Hepatocyte (in vitro differentiated cells): ENCODE data around the gene DBT. TPM values are rescaled to one million over a fixed set of nuclear protein-coding genes. Genes with fewer than 3 reads are reported as not detected.

Source experiments
- DNase-seq: peaks from one replicate; pipeline ENCODE4 v3.0.0-alpha.2; 2016; ENCODE audit warnings: low spot score
- H2AFZ ChIP-seq: fragments of 200-600 bp; sonication (generic); 2 replicates; pipeline ENCODE4 v1.6.0; 2016; ENCODE audit warnings: antibody characterized with exemption, mild to moderate bottlenecking
- H3K27ac ChIP-seq: fragments of 200-600 bp; sonication (generic); 2 replicates; pipeline ENCODE4 v1.5.1; 2016; ENCODE audit warnings: mild to moderate bottlenecking
- H3K27me3 ChIP-seq: fragments of 200-600 bp; sonication (generic); 2 replicates; pipeline ENCODE4 v1.6.1; 2016
- H3K36me3 ChIP-seq: fragments of 200-600 bp; sonication (generic); replicated peaks from 2 replicates; pipeline ENCODE4 v1.5.1; 2016; ENCODE audit warnings: low read depth; ENCODE audit not compliant: insufficient read depth
- H3K4me1 ChIP-seq: fragments of 200-600 bp; sonication (generic); 2 replicates; pipeline ENCODE4 v1.5.1; 2016; ENCODE audit warnings: mild to moderate bottlenecking, moderate library complexity; ENCODE audit not compliant: insufficient read depth
- H3K4me2 ChIP-seq: fragments of 200-600 bp; sonication (generic); 2 replicates; pipeline ENCODE4 v1.6.0; 2016
- H3K4me3 ChIP-seq: fragments of 200-600 bp; sonication (generic); 2 replicates; pipeline ENCODE4 v1.5.1; 2016; ENCODE audit warnings: mild to moderate bottlenecking
- H3K79me2 ChIP-seq: fragments of 200-600 bp; sonication (generic); 2 replicates; pipeline ENCODE4 v1.6.0; 2017; ENCODE audit warnings: mild to moderate bottlenecking
- H3K9me2 ChIP-seq: fragments of 200-600 bp; sonication (generic); replicated peaks from 2 replicates; pipeline ENCODE4 v1.6.0; 2017; ENCODE audit warnings: mild to moderate bottlenecking; ENCODE audit not compliant: insufficient read depth
- H3K9me3 ChIP-seq: fragments of 200-600 bp; sonication (generic); 2 replicates; pipeline ENCODE4 v1.5.1; 2016; ENCODE audit warnings: low read depth, mild to moderate bottlenecking
- H4K20me1 ChIP-seq: fragments of 200-600 bp; sonication (generic); 2 replicates; pipeline ENCODE4 v1.6.0; 2016; ENCODE audit warnings: mild to moderate bottlenecking; ENCODE audit not compliant: insufficient read depth, poor library complexity, severe bottlenecking
- CTCF ChIP-seq: fragments of 200-600 bp; sonication (generic); IDR thresholded peaks from 2 replicates; pipeline ENCODE4 v1.5.1; 2016; ENCODE audit warnings: antibody characterized with exemption, mild to moderate bottlenecking; ENCODE audit not compliant: poor library complexity
- EZH2 ChIP-seq: fragments of 200-600 bp; sonication (generic); IDR thresholded peaks from 2 replicates; pipeline ENCODE4 v1.6.1; 2016; ENCODE audit warnings: antibody characterized with exemption, mild to moderate bottlenecking, borderline replicate concordance
- EZH2phosphoT487 ChIP-seq: fragments of 200-600 bp; sonication (generic); IDR thresholded peaks from one replicate; pipeline ENCODE4 v1.6.1; 2018; ENCODE audit warnings: antibody characterized with exemption, mild to moderate bottlenecking, low read depth, moderate library complexity; ENCODE audit not compliant: unreplicated experiment, severe bottlenecking
- WGBS: methylation state at CpG from one replicate; pipeline ENCODE4 v1.1.6; 2016; ENCODE audit warnings: low lambda C conversion rate; ENCODE audit errors: missing lambda C conversion rate; 5-methylcytosine and 5-hydroxymethylcytosine counted together
- polyA plus RNA-seq: library from polyadenylated mRNA; unstranded; fragments of >200 nt; fragmentation: Nextera tagmentation; extraction: Ambion mirVana; gene quantifications from 2 replicates; pipeline ENCODE4 v1.2.1, GENCODE V29; 2016
- total RNA-seq: library from RNA; depleted of rRNA; stranded (reverse); fragments of >200 nt; gene quantifications from 2 replicates; pipeline ENCODE4 v1.2.3, GENCODE V29; 2014

The DBT gene
- total and polyA plus RNA-seq, 2 experiments from 2014 or later: 9.2 to 11.8 TPM

GRCh38 chr1:100232156-100232555 lies 17.5 kb downstream of the DBT start:
- no peaks in the 10 kb centered on the region for H3K27me3 ChIP-seq
- H3K79me2 ChIP-seq: no peaks in the 10 kb centered on the region
- H3K9me2 ChIP-seq: no peaks in the 10 kb centered on the region
- DNase-seq: no peak
- 97% methylated on average over 1 of the region's 1 CpG for WGBS
- H2AFZ ChIP-seq: no peak overlapping the region
- no peaks in the 10 kb centered on the region for H3K4me1 ChIP-seq
- TF ChIP-seq EZH2phosphoT487 (no peak), CTCF (no peak), EZH2 (no peak)
- H3K4me2 ChIP-seq: no peak overlapping the region
- H3K27ac ChIP-seq: no peak overlapping the region
- no peaks in the 10 kb centered on the region for H3K36me3 ChIP-seq
- H3K4me3 ChIP-seq: no peak overlapping the region
- no peaks in the 10 kb centered on the region for H4K20me1 ChIP-seq
- no peaks in the 10 kb centered on the region for H3K9me3 ChIP-seq

- no peaks in the 10 kb centered on the region for H3K36me3 ChIP-seq
- no peak overlapping the region for H3K4me3 ChIP-seq
- no peaks in the 10 kb centered on the region for H3K4me1 ChIP-seq
- H3K27ac ChIP-seq: no peak overlapping the region
- no peaks in the 10 kb centered on the region for H3K79me2 ChIP-seq
- no peak overlapping the region for H2AFZ ChIP-seq
- no peaks in the 10 kb centered on the region for H3K9me2 ChIP-seq
- 97% methylated on average over 2 of the region's 2 CpGs for WGBS
- no peaks in the 10 kb centered on the region for H4K20me1 ChIP-seq
- H3K4me2 ChIP-seq: no peak overlapping the region
- no peak for DNase-seq
- no peaks in the 10 kb centered on the region for H3K9me3 ChIP-seq
- TF ChIP-seq CTCF (no peak), EZH2phosphoT487 (no peak)
- H3K27me3 ChIP-seq: no peaks in the 10 kb centered on the region
Measured at GRCh38 chr1:100231721-100232120, 17.9 kb downstream of the DBT start.

- no peak for DNase-seq
- TF ChIP-seq EZH2phosphoT487 (no peak), EZH2 (no peak), CTCF (no peak)
- WGBS: 90% methylated on average over 2 of the region's 2 CpGs
- no peak overlapping the region for H3K27ac ChIP-seq
- no peaks in the 10 kb centered on the region for H3K9me3 ChIP-seq
- no peaks in the 10 kb centered on the region for H3K27me3 ChIP-seq
- H3K79me2 ChIP-seq: no peaks in the 10 kb centered on the region
- H3K4me2 ChIP-seq: no peak overlapping the region
- H3K4me1 ChIP-seq: no peaks in the 10 kb centered on the region
- H2AFZ ChIP-seq: no peak overlapping the region
- H3K9me2 ChIP-seq: no peaks in the 10 kb centered on the region
- no peaks in the 10 kb centered on the region for H3K36me3 ChIP-seq
- H4K20me1 ChIP-seq: no peaks in the 10 kb centered on the region
- H3K4me3 ChIP-seq: no peak overlapping the region
Measured at GRCh38 chr1:100230765-100231164, 18.9 kb downstream of the DBT start.
